GM10248 (cell line): ENCODE data around the gene IQCK.

Experiments used
- CTCF ChIA-PET: fragments of 300-600 bp; sonication (Branson Sonifier 250); formaldehyde crosslinking; extraction: SDS; loops from one replicate; lab custom pipeline; 2021; ENCODE audit warnings: antibody characterized with exemption; lab: Yijun Ruan, JAX
- POLR2A ChIA-PET: fragments of 350-650 bp; sonication (Branson Sonifier 250); formaldehyde crosslinking; extraction: SDS; loops from one replicate; lab custom pipeline; 2020; ENCODE audit warnings: antibody characterized with exemption; lab: Yijun Ruan, JAX
- DNase-seq: peaks from one replicate; pipeline ENCODE4 v3.0.0; 2012; ENCODE audit errors: extremely low spot score
- TF ChIP-seq, protein P1 (sequence below): IDR thresholded peaks from 2 replicates; pipeline ENCODE4 v1.5.1; 2012; ENCODE audit warnings: mild to moderate bottlenecking, low read depth; ENCODE audit errors: extremely low read depth, missing control alignments, control extremely low read depth

IQCK gene

DNA sequence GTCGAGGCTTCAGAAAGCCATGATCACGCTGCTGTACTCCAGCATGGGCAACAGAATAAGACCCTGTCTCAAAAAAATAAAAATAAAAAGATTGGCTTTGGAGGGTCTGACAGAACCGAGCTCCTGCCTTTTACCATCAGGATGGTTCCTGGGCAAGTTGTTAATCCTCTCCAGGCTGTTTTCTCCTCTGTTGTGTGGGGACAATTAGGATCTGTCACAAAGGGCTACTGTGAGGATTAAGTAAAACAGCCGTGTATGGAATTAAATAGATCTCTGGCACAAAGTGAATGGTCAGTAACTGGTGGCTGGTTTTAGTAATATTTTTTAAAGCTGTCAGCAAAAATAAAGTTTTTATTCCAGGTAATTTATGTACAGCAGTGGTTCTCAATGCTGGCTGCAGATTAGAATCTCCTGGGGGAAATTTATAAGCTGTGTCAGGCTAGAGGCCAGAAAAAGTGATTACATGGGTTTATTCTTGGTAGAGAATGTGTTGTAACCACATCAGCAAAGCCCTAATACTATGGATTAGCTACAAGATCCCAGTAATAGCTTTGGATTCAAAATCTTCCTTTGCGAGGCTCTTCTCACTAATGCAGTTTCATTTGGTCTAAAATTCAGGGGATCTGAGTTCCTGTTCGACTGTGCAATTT lies 119.4 kb downstream of the IQCK start:
- DNase-seq: no peak
- TF ChIP-seq, protein P1, sequence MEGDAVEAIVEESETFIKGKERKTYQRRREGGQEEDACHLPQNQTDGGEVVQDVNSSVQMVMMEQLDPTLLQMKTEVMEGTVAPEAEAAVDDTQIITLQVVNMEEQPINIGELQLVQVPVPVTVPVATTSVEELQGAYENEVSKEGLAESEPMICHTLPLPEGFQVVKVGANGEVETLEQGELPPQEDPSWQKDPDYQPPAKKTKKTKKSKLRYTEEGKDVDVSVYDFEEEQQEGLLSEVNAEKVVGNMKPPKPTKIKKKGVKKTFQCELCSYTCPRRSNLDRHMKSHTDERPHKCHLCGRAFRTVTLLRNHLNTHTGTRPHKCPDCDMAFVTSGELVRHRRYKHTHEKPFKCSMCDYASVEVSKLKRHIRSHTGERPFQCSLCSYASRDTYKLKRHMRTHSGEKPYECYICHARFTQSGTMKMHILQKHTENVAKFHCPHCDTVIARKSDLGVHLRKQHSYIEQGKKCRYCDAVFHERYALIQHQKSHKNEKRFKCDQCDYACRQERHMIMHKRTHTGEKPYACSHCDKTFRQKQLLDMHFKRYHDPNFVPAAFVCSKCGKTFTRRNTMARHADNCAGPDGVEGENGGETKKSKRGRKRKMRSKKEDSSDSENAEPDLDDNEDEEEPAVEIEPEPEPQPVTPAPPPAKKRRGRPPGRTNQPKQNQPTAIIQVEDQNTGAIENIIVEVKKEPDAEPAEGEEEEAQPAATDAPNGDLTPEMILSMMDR: no peak
- POLR2A ChIA-PET: interaction anchor here (0.5 to 0.6 kb wide), 2 partner anchors 187 to 1058 kb away, joined by 3 to 4 read pairs; no protein-coding TSS in a partner anchor
- CTCF ChIA-PET: no interaction called here

DNA sequence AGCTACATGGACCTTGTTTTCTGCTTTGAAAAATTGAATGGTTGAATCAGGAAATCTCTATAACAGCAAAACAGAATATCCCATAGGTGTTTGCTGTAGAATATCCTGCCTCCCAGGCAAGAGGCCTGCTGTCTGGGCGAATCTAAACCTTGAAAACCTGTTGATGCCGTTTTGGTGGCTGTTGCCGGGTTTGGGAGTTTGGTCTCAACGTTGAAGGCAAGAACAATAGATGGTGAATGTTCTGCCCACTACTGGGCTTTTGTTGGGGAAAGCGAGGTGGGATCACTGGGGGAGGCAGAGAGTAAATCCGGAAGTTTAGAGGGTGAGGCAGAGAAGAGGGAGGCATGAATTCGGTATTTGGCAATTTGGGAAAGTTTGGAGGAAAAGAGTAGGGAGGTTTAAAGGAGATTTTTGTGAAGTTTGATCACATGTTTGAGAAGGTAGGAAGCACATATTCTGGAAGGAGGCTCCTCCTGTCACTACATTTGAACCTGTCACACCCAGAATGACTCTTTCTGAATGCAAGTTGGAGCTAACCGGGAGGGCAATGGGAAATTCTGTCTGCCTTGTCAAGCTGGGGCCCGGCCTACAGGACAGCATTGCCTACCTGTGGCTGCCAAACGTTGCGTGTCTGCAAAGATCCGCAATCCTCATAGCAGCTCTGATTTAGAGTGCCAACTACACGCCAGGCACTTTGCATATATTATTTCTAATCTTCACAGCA lies 120.1 kb downstream of the IQCK start:
- POLR2A ChIA-PET: no interaction called here
- CTCF ChIA-PET: interaction anchor here (1.0 kb wide), 1 partner anchor 11 kb away, joined by 3 read pairs; no protein-coding TSS in a partner anchor
- TF ChIP-seq, protein P1: no peak
- no peak for DNase-seq

DNA sequence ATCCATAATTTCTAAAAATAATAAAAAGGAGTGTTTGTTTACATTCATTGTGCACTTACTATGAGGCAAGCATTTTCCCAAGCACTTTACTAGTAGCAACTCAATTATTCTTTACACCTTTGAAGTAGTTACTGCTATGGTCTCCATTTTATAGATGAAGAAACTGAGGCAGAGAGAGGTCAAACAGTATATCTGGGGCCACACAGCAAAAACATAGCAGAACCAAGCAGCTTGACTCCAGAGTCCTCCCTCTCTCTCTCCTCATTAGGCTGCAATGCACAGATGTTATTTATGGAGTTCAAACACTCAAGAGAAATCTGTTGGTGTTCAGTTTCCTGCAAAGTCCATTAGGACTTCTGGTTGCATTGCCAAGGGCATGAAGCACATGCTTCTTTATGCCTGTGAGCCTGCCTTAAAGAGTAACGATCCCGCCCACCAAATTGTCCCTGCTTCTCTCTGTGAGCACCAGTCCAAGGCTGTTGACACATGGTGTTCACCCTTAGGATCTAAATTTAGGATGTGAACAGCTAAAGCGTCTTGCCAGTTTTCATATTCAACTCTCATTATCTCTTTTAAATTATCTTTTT lies 122.5 kb downstream of the IQCK start:
- ChIA-PET CTCF (interaction anchor here (1.2 kb wide), 1 partner anchor 66 kb away, joined by 5 read pairs; no protein-coding TSS in a partner anchor), POLR2A (no interaction called here)
- TF ChIP-seq, protein P1: no peak
- DNase-seq: no peak

DNA sequence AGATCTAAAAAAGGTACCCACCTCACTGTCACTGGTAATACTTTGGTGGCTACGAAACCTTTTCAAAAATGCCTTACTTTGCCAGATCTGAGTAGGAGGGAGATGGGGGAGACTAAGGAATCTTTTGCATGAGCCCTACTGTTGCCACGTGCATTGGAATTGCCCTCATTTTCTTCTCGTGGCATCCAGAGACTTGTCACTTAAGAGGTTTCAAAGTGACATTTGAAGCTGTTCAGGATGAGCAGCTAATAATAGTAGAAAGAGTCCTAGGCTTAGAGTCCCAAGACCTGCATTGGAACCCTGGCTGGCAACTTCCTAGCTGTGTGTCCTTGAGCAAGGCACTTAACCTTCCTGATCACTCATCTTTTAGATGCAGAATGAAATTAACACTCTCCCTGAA lies 123.1 kb downstream of the IQCK start:
- POLR2A ChIA-PET: no interaction called here
- DNase-seq: no peak
- TF ChIP-seq, protein P1: no peak
- CTCF ChIA-PET: interaction anchor here (1.2 kb wide), 1 partner anchor 66 kb away, joined by 5 read pairs; no protein-coding TSS in a partner anchor

DNA sequence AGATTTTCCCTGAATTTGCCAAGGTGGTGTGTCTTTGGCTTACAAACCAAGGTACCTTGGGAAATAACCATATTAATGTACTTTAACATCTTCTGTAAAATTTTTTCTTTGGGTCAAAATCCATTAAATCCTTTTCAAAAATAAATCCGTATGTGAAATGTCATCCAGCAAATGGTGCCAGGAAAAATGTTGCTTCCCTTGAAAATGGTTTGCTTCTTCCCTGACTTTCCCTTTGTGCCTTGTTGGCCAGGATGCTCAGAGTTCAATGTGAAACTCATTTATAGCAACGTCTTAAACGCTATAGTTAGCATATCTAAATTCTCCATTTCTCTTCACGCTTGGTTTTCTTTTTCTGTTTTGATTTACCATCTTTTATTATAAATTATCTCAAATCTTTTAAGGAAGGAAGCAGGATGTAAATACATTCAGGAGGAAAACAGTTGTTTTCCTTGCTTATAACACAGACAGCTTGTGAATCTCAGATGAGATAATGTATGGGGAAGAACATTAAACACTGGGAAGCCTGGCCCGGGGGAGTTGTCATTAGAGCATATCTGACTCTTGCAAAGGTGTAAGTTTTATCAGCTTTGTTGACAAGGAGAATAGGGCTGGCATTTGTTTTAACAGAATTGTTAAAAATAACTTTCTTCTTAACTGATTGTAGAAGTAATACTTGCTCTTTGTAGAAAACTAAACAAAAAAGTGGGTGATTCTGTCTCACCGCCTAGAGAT lies 124.5 kb downstream of the IQCK start:
- DNase-seq: no peak
- TF ChIP-seq, protein P1: no peak
- POLR2A ChIA-PET: no interaction called here
- CTCF ChIA-PET: no interaction called here

DNA sequence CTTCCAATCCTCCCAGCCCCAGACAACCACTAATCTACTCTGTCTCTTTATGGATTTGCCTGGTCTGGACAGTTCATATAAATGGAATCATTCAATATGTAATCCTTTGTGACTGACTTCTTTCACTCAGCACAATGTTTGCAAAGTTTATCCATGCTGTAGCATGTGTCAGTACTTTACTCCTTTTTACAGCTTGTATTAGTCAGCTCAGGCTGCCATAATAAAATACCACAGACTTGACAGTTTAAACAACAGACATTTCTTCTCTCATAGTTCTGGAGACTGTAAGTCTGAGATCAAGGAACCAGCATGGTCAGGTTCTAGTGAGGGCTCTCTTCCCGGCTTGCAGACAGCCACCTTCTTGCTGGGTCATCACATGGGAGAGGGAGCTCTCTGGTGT lies 125.3 kb downstream of the IQCK start:
- no peak for DNase-seq
- TF ChIP-seq, protein P1: no peak
- ChIA-PET POLR2A (no interaction called here), CTCF (no interaction called here)
